SK-N-SH (cell line): ENCODE measurements around the gene HSPG2. TPM values are rescaled to one million over a fixed set of nuclear protein-coding genes. Genes with fewer than 3 reads are reported as not detected.
A peak's percentile ranks its signal among the peaks of the same experiment; 100 is the strongest.
"Not testable (repeated sequence)": the region's sequence is repeated elsewhere in the genome, so short reads cannot be mapped to it uniquely, and the experiment has no call there.

Source experiments
- CTCF ChIA-PET: fragments of 300-600, 350-600 bp; formaldehyde crosslinking; extraction: SDS; loops from one replicate; lab custom pipeline; 2021; lab: Yijun Ruan, JAX
- POLR2A ChIA-PET: fragments of 350-600 bp; sonication (Branson Sonifier 250); formaldehyde crosslinking; extraction: SDS; loops from one replicate; lab custom pipeline; 2020; ENCODE audit warnings: antibody characterized with exemption, inconsistent platforms; lab: Yijun Ruan, JAX
- DNase-seq: peaks from one replicate; pipeline ENCODE4 v3.0.0; 2012
- H2AFZ ChIP-seq: fragments of 200-600 bp; sonication (generic); 2 replicates; pipeline ENCODE4 v1.8.1; 2016; ENCODE audit warnings: antibody characterized with exemption, mild to moderate bottlenecking, low read depth
- H3F3A ChIP-seq: fragments of 200-600 bp; sonication (generic); replicated peaks from 2 replicates; pipeline ENCODE3; 2016; ENCODE audit warnings: antibody characterized with exemption, mild to moderate bottlenecking; ENCODE audit not compliant: insufficient read depth
- H3K27ac ChIP-seq, 2 experiments: fragments of 200-500 bp in 1 of 2; fragments of 200-600 bp in 1 of 2; sonication (Bioruptor generic) in 1 of 2; sonication (generic), shearing (Covaris generic) in 1 of 2; 2 replicates each; pipeline versions ENCODE4 v1.5.1 to v1.6.1; 2014 to 2016; ENCODE audit warnings: low read depth in 2 of 2, inconsistent platforms in 1 of 2, low read length in 1 of 2, mild to moderate bottlenecking in 1 of 2, mixed read lengths in 1 of 2
- H3K27me3 ChIP-seq: fragments of 200-600 bp; sonication (generic), shearing (Covaris generic); 2 replicates; pipeline ENCODE4 v1.6.1; 2016; ENCODE audit warnings: mixed run types; ENCODE audit not compliant: insufficient read depth
- H3K36me3 ChIP-seq, 2 experiments: fragments of 200-500 bp in 1 of 2; fragments of 200-600 bp in 1 of 2; sonication (Bioruptor generic) in 1 of 2; sonication (generic) in 1 of 2; replicated peaks in 1 of 2; 2 replicates each; pipeline versions ENCODE3 to v1.5.1; 2014 to 2016; ENCODE audit warnings: low read length in 1 of 2, mild to moderate bottlenecking in 1 of 2; ENCODE audit not compliant: insufficient read depth in 2 of 2, control insufficient read depth in 1 of 2
- H3K4me1 ChIP-seq, 2 experiments: fragments of 200-500 bp in 1 of 2; fragments of 200-600 bp in 1 of 2; sonication (Bioruptor generic) in 1 of 2; sonication (generic), shearing (Covaris generic) in 1 of 2; 2 replicates each; pipeline versions ENCODE4 v1.5.1 to v1.6.1; 2014 to 2016; ENCODE audit warnings: low read depth in 1 of 2, low read length in 1 of 2, mixed run types in 1 of 2; ENCODE audit not compliant: insufficient read depth in 2 of 2, control insufficient read depth in 1 of 2
- H3K4me2 ChIP-seq: fragments of 200-600 bp; sonication (generic), shearing (Covaris generic); 2 replicates; pipeline ENCODE4 v1.6.1; 2017; ENCODE audit warnings: mixed run types
- H3K4me3 ChIP-seq, 2 experiments: fragments of 200-500 bp in 1 of 2; fragments of 200-600 bp in 1 of 2; sonication (Bioruptor generic) in 1 of 2; sonication (generic), shearing (Covaris generic) in 1 of 2; 2 replicates each; pipeline versions ENCODE4 v1.5.1 to v1.8.1; 2014 to 2016; ENCODE audit warnings: low read depth in 2 of 2, inconsistent platforms in 1 of 2, low read length in 1 of 2, mild to moderate bottlenecking in 1 of 2, mixed read lengths in 1 of 2, moderate library complexity in 1 of 2
- H3K79me2 ChIP-seq: fragments of 200-600 bp; sonication (generic); 2 replicates; pipeline ENCODE4 v1.8.1; 2017; ENCODE audit warnings: mild to moderate bottlenecking; ENCODE audit not compliant: insufficient read depth
- H3K9ac ChIP-seq: fragments of 200-600 bp; sonication (generic); 2 replicates; pipeline ENCODE4 v1.6.1; 2017; ENCODE audit warnings: mixed run types
- H3K9me2 ChIP-seq: fragments of 200-600 bp; sonication (generic); 2 replicates; pipeline ENCODE4 v1.6.1; 2017; ENCODE audit warnings: mixed run types
- H3K9me3 ChIP-seq: fragments of 200-600 bp; sonication (generic); 2 replicates; pipeline ENCODE4 v1.6.1; 2017; ENCODE audit warnings: mixed run types, mild to moderate bottlenecking, moderate library complexity
- H4K20me1 ChIP-seq: fragments of 200-600 bp; sonication (generic); 2 replicates; pipeline ENCODE4 v1.6.1; 2017; ENCODE audit warnings: mild to moderate bottlenecking, mixed run types; ENCODE audit not compliant: insufficient read depth
- ELF1 ChIP-seq: IDR thresholded peaks from 2 replicates; pipeline ENCODE4 v1.4.0; 2012
- EP300 ChIP-seq, 2 experiments: IDR thresholded peaks; 2 replicates each; pipeline versions ENCODE4 v1.4.0 to v1.6.1; 2012; ENCODE audit warnings: borderline replicate concordance in 1 of 2, low read depth in 1 of 2, low read length in 1 of 2
- EZH2phosphoT487 ChIP-seq: fragments of 200-600 bp; sonication (generic); IDR thresholded peaks from 2 replicates; pipeline ENCODE4 v1.6.1; 2017; ENCODE audit warnings: low read depth, mixed run types, mild to moderate bottlenecking, antibody characterized with exemption, moderate library complexity, borderline replicate concordance
- FOXM1 ChIP-seq: IDR thresholded peaks from 2 replicates; pipeline ENCODE4 v1.4.0; 2012; ENCODE audit warnings: low read depth, mild to moderate bottlenecking
- GABPA ChIP-seq: IDR thresholded peaks from 2 replicates; pipeline ENCODE4 v1.4.0; 2012; ENCODE audit warnings: low read depth, mild to moderate bottlenecking
- GATA2 ChIP-seq: sonication (generic); formaldehyde crosslinking; IDR thresholded peaks from 2 replicates; pipeline ENCODE4 v1.5.0; 2020; ENCODE audit warnings: mild to moderate bottlenecking, missing genetic modification reagents
- MXI1 ChIP-seq: IDR thresholded peaks from 2 replicates; pipeline ENCODE4 v1.6.1; 2012; ENCODE audit warnings: mild to moderate bottlenecking, low read depth, low read length, improper control_type of control experiment
- NFIC ChIP-seq: IDR thresholded peaks from 2 replicates; pipeline ENCODE4 v1.4.0; 2012; ENCODE audit warnings: borderline replicate concordance
- RAD21 ChIP-seq: IDR thresholded peaks from 2 replicates; pipeline ENCODE4 v1.6.1; 2012; ENCODE audit warnings: mild to moderate bottlenecking, low read length
- RCOR1 ChIP-seq: fragments of 150-350 bp; IDR thresholded peaks from 2 replicates; pipeline ENCODE4 v1.6.1; 2017; ENCODE audit warnings: antibody characterized with exemption, low read length
- RFX5 ChIP-seq: IDR thresholded peaks from 2 replicates; pipeline ENCODE4 v1.6.1; 2012; ENCODE audit warnings: mild to moderate bottlenecking, improper control_type of control experiment, low read length
- SIN3A ChIP-seq: IDR thresholded peaks from 2 replicates; pipeline ENCODE4 v1.6.1; 2012; ENCODE audit warnings: low read depth, mild to moderate bottlenecking, low read length, moderate library complexity, borderline replicate concordance
- TAF1 ChIP-seq: IDR thresholded peaks from 2 replicates; pipeline ENCODE4 v1.6.1; 2012; ENCODE audit warnings: low read depth, mild to moderate bottlenecking, low read length, moderate library complexity, borderline replicate concordance
- TCF12 ChIP-seq: IDR thresholded peaks from 2 replicates; pipeline ENCODE4 v1.4.0; 2012
- YY1 ChIP-seq: IDR thresholded peaks from 2 replicates; pipeline ENCODE4 v1.4.0; 2012; ENCODE audit warnings: low read depth, mild to moderate bottlenecking
- WGBS: methylation state at CpG from one replicate; pipeline ENCODE4 v1.1.6; 2017; ENCODE audit warnings: low lambda C conversion rate; 5-methylcytosine and 5-hydroxymethylcytosine counted together
- polyA plus RNA-seq, 3 experiments: library from polyadenylated mRNA; depleted of rRNA; stranded (reverse); fragments of >200 nt; gene quantifications; 2 replicates each; pipeline ENCODE4 v1.2.3, GENCODE V29; 2012
- TF ChIP-seq, protein P1 (sequence below): fragments of 200-600 bp; sonication (generic); IDR thresholded peaks from 2 replicates; pipeline ENCODE4 v1.6.1; 2017; ENCODE audit warnings: antibody characterized with exemption, mild to moderate bottlenecking, moderate library complexity
- TF ChIP-seq, protein P2 (sequence below): IDR thresholded peaks from 2 replicates; pipeline ENCODE4 v1.4.0; 2012; ENCODE audit warnings: low read depth
- TF ChIP-seq, protein P3 (sequence below): IDR thresholded peaks from 2 replicates; pipeline ENCODE4; 2012
- TF ChIP-seq, protein P4 (sequence below): IDR thresholded peaks from 2 replicates; pipeline ENCODE4 v1.4.0; 2012; ENCODE audit warnings: low read depth, borderline replicate concordance
- TF ChIP-seq, protein P5 (sequence below): IDR thresholded peaks from 2 replicates; pipeline ENCODE4 v1.4.0; 2012; ENCODE audit warnings: low read depth, borderline replicate concordance

HSPG2 gene
- polyA plus RNA-seq, 1 of the 3 experiments (the other 2 are of a cell fraction) = 28.9 TPM

DNA sequence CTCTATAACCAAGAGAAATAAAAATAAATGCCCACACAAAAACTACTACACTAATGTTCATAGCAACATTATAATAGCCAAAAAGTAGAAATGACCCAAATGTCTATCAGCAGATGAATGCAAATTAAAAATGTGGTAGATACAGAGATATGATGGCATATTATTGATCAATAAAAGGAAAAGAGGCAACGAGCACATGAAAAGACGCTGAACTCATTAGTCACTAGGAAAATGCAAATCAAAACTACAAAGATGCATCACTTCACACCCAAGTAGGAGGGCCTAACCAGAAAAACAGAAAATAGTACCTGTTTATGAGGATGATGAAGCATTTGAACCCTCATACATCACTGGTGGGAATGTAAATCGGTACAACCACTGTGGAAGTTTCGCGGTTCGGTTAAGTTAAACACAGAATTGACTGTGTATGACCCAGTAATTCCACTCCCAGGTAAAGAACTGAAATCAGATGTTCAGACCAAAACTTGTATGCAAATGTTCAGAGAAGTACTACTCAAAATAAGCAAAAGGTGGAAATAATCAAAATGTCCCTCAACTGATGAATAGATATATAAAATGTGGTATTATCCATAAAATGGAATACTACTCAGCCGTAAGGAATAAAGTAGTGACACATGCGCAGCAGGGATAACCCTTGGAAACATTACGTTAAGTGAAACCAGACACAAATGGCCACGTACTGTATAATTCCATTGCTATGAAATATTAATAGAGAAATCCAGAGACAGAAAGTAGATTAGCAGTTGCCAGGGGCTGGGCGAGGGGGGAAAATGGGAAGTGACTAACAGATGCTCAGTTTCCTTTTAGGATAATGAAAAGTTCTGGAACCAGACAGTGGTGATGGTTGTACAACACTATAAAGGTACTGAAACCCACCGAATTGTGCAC lies 157.2 kb downstream of the HSPG2 start (continued):
- TF ChIP-seq TAF1 = no peak
- TF ChIP-seq EP300 (IDR thresholded peaks at IDR 0.05; ENCODE audit: borderline replicate concordance in 1 of 2, low read depth in 1 of 2, low read length in 1 of 2) = peak in 1 of 2 experiments; percentile 61; a peak in 1 of 4 replicates
- TF ChIP-seq, protein P1, sequence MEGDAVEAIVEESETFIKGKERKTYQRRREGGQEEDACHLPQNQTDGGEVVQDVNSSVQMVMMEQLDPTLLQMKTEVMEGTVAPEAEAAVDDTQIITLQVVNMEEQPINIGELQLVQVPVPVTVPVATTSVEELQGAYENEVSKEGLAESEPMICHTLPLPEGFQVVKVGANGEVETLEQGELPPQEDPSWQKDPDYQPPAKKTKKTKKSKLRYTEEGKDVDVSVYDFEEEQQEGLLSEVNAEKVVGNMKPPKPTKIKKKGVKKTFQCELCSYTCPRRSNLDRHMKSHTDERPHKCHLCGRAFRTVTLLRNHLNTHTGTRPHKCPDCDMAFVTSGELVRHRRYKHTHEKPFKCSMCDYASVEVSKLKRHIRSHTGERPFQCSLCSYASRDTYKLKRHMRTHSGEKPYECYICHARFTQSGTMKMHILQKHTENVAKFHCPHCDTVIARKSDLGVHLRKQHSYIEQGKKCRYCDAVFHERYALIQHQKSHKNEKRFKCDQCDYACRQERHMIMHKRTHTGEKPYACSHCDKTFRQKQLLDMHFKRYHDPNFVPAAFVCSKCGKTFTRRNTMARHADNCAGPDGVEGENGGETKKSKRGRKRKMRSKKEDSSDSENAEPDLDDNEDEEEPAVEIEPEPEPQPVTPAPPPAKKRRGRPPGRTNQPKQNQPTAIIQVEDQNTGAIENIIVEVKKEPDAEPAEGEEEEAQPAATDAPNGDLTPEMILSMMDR = no peak
- TF ChIP-seq, protein P2, sequence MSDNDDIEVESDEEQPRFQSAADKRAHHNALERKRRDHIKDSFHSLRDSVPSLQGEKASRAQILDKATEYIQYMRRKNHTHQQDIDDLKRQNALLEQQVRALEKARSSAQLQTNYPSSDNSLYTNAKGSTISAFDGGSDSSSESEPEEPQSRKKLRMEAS = no peak
- no peak for TF ChIP-seq SIN3A
- TF ChIP-seq EZH2phosphoT487 = no peak
- no peak for TF ChIP-seq FOXM1
- TF ChIP-seq NFIC = no peak

DNA sequence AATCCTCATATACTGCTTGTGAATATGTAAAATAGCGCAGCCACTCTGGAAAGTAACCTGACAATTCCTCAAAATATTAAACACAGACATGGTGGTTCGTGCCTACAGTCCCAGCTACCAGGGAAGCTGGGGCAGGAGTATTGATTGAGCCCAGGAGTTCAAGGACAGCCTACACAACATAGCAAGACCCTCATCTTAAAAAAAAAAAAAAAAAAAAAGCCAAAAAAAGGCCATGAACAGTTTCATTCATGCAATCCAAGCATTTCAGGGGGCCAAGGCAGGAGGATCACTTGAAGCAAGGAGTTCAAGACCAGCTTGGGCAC lies 158.7 kb downstream of the HSPG2 start:
- Histone ChIP-seq H4K20me1 (peaks cover 65% of the 10 kb centered on the region), H3K4me2 (no peak overlapping the region)
- WGBS = 100% methylated on average over 2 of the region's 2 CpGs

DNA sequence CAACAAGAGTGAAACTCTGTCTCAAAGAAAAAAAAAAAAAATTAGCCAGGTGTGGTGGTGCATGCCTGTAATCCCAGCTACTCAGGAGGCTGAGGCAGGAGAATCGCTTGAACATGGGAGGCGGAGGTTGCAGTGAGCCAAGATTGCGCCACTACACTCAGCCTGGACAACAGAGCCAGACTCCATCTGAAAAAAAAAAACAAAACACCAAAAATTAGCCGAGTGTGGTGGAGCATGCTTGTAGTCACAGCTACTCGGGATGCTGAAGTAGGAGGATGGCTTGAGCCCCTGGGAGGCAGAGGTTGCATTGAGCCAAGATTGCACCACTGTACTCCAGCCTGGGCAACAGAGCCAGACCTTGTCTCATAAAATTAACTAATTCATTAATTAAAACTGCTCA lies 160.2 kb downstream of the HSPG2 start:
- POLR2A ChIA-PET = interaction anchor here (0.6 kb wide), 1 partner anchor 543 kb away, joined by 3 read pairs; no protein-coding TSS in a partner anchor

More for the DNA sequence above, 158.7 kb downstream of the HSPG2 start:
- H3K4me1 ChIP-seq = peaks cover 0 to 3% of the 10 kb centered on the region in 2 experiments; a peak in 1 of 4 replicates
- no peak overlapping the region for H3K27ac ChIP-seq
- H3K9me3 ChIP-seq = no peaks in the 10 kb centered on the region
- ChIA-PET POLR2A (no interaction called here), CTCF (no interaction called here)
- TF ChIP-seq, protein P2 = no peak
- TF ChIP-seq GABPA (no peak), GATA2 (no peak), RFX5 (no peak), MXI1 (no peak), RCOR1 (no peak), YY1 (no peak), TCF12 (no peak), RAD21 (no peak), SIN3A (no peak), ELF1 (no peak), EZH2phosphoT487 (no peak)
- TF ChIP-seq, protein P3, sequence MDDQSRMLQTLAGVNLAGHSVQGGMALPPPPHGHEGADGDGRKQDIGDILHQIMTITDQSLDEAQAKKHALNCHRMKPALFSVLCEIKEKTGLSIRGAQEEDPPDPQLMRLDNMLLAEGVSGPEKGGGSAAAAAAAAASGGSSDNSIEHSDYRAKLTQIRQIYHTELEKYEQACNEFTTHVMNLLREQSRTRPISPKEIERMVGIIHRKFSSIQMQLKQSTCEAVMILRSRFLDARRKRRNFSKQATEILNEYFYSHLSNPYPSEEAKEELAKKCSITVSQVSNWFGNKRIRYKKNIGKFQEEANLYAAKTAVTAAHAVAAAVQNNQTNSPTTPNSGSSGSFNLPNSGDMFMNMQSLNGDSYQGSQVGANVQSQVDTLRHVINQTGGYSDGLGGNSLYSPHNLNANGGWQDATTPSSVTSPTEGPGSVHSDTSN = no peak
- TF ChIP-seq, protein P4, sequence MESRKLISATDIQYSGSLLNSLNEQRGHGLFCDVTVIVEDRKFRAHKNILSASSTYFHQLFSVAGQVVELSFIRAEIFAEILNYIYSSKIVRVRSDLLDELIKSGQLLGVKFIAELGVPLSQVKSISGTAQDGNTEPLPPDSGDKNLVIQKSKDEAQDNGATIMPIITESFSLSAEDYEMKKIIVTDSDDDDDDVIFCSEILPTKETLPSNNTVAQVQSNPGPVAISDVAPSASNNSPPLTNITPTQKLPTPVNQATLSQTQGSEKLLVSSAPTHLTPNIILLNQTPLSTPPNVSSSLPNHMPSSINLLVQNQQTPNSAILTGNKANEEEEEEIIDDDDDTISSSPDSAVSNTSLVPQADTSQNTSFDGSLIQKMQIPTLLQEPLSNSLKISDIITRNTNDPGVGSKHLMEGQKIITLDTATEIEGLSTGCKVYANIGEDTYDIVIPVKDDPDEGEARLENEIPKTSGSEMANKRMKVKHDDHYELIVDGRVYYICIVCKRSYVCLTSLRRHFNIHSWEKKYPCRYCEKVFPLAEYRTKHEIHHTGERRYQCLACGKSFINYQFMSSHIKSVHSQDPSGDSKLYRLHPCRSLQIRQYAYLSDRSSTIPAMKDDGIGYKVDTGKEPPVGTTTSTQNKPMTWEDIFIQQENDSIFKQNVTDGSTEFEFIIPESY = no peak
- TF ChIP-seq, protein P5, sequence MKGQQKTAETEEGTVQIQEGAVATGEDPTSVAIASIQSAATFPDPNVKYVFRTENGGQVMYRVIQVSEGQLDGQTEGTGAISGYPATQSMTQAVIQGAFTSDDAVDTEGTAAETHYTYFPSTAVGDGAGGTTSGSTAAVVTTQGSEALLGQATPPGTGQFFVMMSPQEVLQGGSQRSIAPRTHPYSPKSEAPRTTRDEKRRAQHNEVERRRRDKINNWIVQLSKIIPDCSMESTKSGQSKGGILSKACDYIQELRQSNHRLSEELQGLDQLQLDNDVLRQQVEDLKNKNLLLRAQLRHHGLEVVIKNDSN = no peak
- H3K79me2 ChIP-seq = peaks cover 96% of the 10 kb centered on the region
- no peak overlapping the region for H2AFZ ChIP-seq
- DNase-seq = no peak
- peaks cover 21% of the 10 kb centered on the region for H3F3A ChIP-seq
- no peaks in the 10 kb centered on the region for H3K27me3 ChIP-seq
- no peaks in the 10 kb centered on the region for H3K9me2 ChIP-seq
- H3K4me3 ChIP-seq = no peak overlapping the region
- peaks cover 0 to 10% of the 10 kb centered on the region in 2 experiments for H3K36me3 ChIP-seq
- H3K9ac ChIP-seq = no peak overlapping the region

More for the DNA sequence above, 160.2 kb downstream of the HSPG2 start:
- CTCF ChIA-PET, H3K4me2 ChIP-seq, DNase-seq, H3K27ac ChIP-seq, H3K4me3 ChIP-seq, H3K9me2 ChIP-seq, H3K9ac ChIP-seq, H3K36me3 ChIP-seq, H3K27me3 ChIP-seq, H3K4me1 ChIP-seq, H2AFZ ChIP-seq, H3K9me3 ChIP-seq: not testable (repeated sequence)
- Histone ChIP-seq H4K20me1 (peaks cover 80% of the 10 kb centered on the region), H3K79me2 (peaks cover 100% of the 10 kb centered on the region), H3F3A (peaks cover 14% of the 10 kb centered on the region)
- 85% methylated on average over 5 of the region's 5 CpGs for WGBS
